ENCODE data around the gene MRPL52. TPM values are rescaled to one million over a fixed set of nuclear protein-coding genes. Genes with fewer than 3 reads are reported as not detected.

Gene MRPL52
- total and polyA plus RNA-seq, 2 experiments from 2014 or later, result 97.9 to 259 TPM

- H3K9me3 ChIP-seq (ENCODE audit: low read depth), result no peaks in the 10 kb centered on the region
- no peak overlapping the region for H3K4me3 ChIP-seq
- no peak overlapping the region for H3K27ac ChIP-seq
- no peak for DNase-seq (ENCODE audit: low read depth in 1 of 2, low spot score in 1 of 2)
- no peaks in the 10 kb centered on the region for H3K36me3 ChIP-seq
- H3K4me1 ChIP-seq (ENCODE audit: low read depth), result no peaks in the 10 kb centered on the region
- TF ChIP-seq CTCF (IDR thresholded peaks at IDR 0.05; ENCODE audit: low read depth, low read length), result no peak
- no peaks in the 10 kb centered on the region for H3K27me3 ChIP-seq
Observed at GRCh38 chr14:22813145-22813544, 16.5 kb upstream of the MRPL52 start.

GRCh38 chr14:22814373-22814772 is 15.3 kb upstream of the MRPL52 start:
- DNase-seq (ENCODE audit: low read depth in 1 of 2, low spot score in 1 of 2), result no peak
- no peak for TF ChIP-seq CTCF (IDR thresholded peaks at IDR 0.05; ENCODE audit: low read depth, low read length)
- Histone ChIP-seq H3K27ac (no peak overlapping the region), H3K36me3 (no peaks in the 10 kb centered on the region), H3K9me3 (ENCODE audit: low read depth) (no peaks in the 10 kb centered on the region), H3K27me3 (no peaks in the 10 kb centered on the region), H3K4me3 (no peak overlapping the region), H3K4me1 (ENCODE audit: low read depth) (peaks cover 2% of the 10 kb centered on the region)

- Histone ChIP-seq H3K36me3 (no peaks in the 10 kb centered on the region), H3K27me3 (no peaks in the 10 kb centered on the region), H3K27ac (no peak within 1 kb of the TSS), H3K4me1 (ENCODE audit: low read depth) (peaks cover 5% of the 10 kb centered on the region), H3K9me3 (ENCODE audit: low read depth) (no peaks in the 10 kb centered on the region), H3K4me3 (no peak within 1 kb of the TSS)
- no peak for TF ChIP-seq CTCF (IDR thresholded peaks at IDR 0.05; ENCODE audit: low read depth, low read length)
- peak in 1 of 2 donors; percentile 67 for DNase-seq (ENCODE audit: low read depth in 1 of 2, low spot score in 1 of 2)
Observed at GRCh38 chr14:22814941-22815713, 14.6 kb upstream of the MRPL52 start, which contains the start of gene SLC7A7. SLC7A7 (minus strand) TSS chr14:22815435; CDS start chr14:22813398, 2,037 bp downstream.

- no peaks in the 10 kb centered on the region for H3K36me3 ChIP-seq
- H3K4me1 ChIP-seq (ENCODE audit: low read depth), result peaks cover 16% of the 10 kb centered on the region
- H3K9me3 ChIP-seq (ENCODE audit: low read depth), result no peaks in the 10 kb centered on the region
- no peak for TF ChIP-seq CTCF (IDR thresholded peaks at IDR 0.05; ENCODE audit: low read depth, low read length)
- H3K27ac ChIP-seq, result no peak overlapping the region
- no peaks in the 10 kb centered on the region for H3K27me3 ChIP-seq
- no peak overlapping the region for H3K4me3 ChIP-seq
- peak in 1 of 2 donors; percentile 87 for DNase-seq (ENCODE audit: low read depth in 1 of 2, low spot score in 1 of 2)
Observed at GRCh38 chr14:22819151-22819988, 10.3 kb upstream of the MRPL52 start.

GRCh38 chr14:22820731-22821130 is 9.0 kb upstream of the MRPL52 start:
- H3K27ac ChIP-seq, result no peak overlapping the region
- H3K4me3 ChIP-seq, result no peak overlapping the region
- H3K36me3 ChIP-seq, result no peaks in the 10 kb centered on the region
- no peaks in the 10 kb centered on the region for H3K9me3 ChIP-seq (ENCODE audit: low read depth)
- DNase-seq (ENCODE audit: low read depth in 1 of 2, low spot score in 1 of 2), result peak in 1 of 2 donors; percentile 15
- peaks cover 16% of the 10 kb centered on the region for H3K4me1 ChIP-seq (ENCODE audit: low read depth)
- no peak for TF ChIP-seq CTCF (IDR thresholded peaks at IDR 0.05; ENCODE audit: low read depth, low read length)
- H3K27me3 ChIP-seq, result no peaks in the 10 kb centered on the region
